ENCODE data around the gene APOA5. TPM values are rescaled to one million over a fixed set of nuclear protein-coding genes. Genes with fewer than 3 reads are reported as not detected.

Gene APOA5
- total and polyA plus RNA-seq, 2 of the 13 experiments (the other 11 are each of a cell fraction or from before 2014, with no cell fraction given), result 44.0 to 49.1 TPM

- TF ChIP-seq PRDM10 (CRISPR knock-in tag; IDR thresholded peaks at IDR 0.05; ENCODE audit: low read depth) (peak; percentile 80), TOE1 (CRISPR knock-in tag; IDR thresholded peaks at IDR 0.05) (0 out of 2 replicates have a peak, but pooled peaks have one; percentile 65), ZNF670 (CRISPR knock-in tag; IDR thresholded peaks at IDR 0.05; ENCODE audit: borderline replicate concordance) (peak; percentile 96), NONO (IDR thresholded peaks at IDR 0.05) (no peak), NONO (CRISPR knock-in tag; conservative IDR thresholded peaks at IDR 0.05) (peak; percentile 99), ZNF784 (CRISPR knock-in tag; IDR thresholded peaks at IDR 0.05; ENCODE audit: borderline replicate concordance) (0 out of 2 replicates have a peak, but pooled peaks have one; percentile 52), ZNF879 (CRISPR knock-in tag; IDR thresholded peaks at IDR 0.05) (0 out of 2 replicates have a peak, but pooled peaks have one; percentile 70), MAFK (conservative IDR thresholded peaks at IDR 0.05 in 1 of 2, IDR thresholded peaks at IDR 0.05 in 1 of 2; ENCODE audit: low read length in 2 of 2) (no peak), TFE3 (CRISPR knock-in tag; IDR thresholded peaks at IDR 0.05) (peak; percentile 90), CBFB (CRISPR knock-in tag; IDR thresholded peaks at IDR 0.05) (peak; percentile 64; the same call in 1 of the 2 replicates), ZNF83 (CRISPR knock-in tag; IDR thresholded peaks at IDR 0.05; ENCODE audit: borderline replicate concordance) (no peak), TAF1 (CRISPR knock-in tag; IDR thresholded peaks at IDR 0.05) (peak; percentile 46; the same call in 1 of the 2 replicates), TSC22D2 (CRISPR knock-in tag; IDR thresholded peaks at IDR 0.05; ENCODE audit: borderline replicate concordance) (0 out of 2 replicates have a peak, but pooled peaks have one; percentile 88), MZF1 (CRISPR knock-in tag; IDR thresholded peaks at IDR 0.05; ENCODE audit: borderline replicate concordance) (no peak), ZNF224 (CRISPR knock-in tag; IDR thresholded peaks at IDR 0.05) (peak; percentile 92), SRF (IDR thresholded peaks at IDR 0.05; ENCODE audit: low read depth, low read length) (no peak), NFKB2 (CRISPR knock-in tag; IDR thresholded peaks at IDR 0.05; ENCODE audit: borderline replicate concordance) (no peak), ZNF816 (CRISPR knock-in tag; IDR thresholded peaks at IDR 0.05; ENCODE audit: borderline replicate concordance) (peak; percentile 42; the same call in 1 of the 2 replicates), MLXIP (CRISPR knock-in tag; IDR thresholded peaks at IDR 0.05; ENCODE audit: borderline replicate concordance) (0 out of 2 replicates have a peak, but pooled peaks have one; percentile 46)
Measured at GRCh38 chr11:116832350-116833290, 40.9 kb upstream of the APOA5 start (continued).

Measured in HepG2 (cell line).